Measurements from ENCODE around the gene IWS1.
"Not testable (repeated sequence)": the region's sequence is repeated elsewhere in the genome, so short reads cannot be mapped to it uniquely, and the experiment has no call there.

Gene IWS1

DNA sequence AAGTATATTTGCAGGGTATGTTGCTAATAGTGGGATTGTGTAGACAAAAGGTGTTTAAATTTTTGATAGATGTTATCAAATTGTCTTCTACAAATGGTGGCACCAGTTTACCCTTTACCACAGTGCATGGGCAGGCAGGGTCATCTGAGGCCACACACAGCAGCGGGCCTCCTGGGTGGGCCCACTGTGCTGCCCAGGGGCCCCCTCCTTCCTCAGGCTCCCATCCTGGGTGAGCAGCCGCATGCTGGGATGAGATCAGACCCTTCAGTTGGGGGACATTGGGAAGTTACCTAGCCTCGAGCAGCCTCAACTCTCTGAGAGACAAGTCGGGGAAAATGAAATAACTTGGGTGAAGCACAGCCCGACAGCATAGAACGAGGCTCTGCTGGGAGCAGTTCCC, 18.9 kb upstream of the IWS1 start:
- H3K4me2 ChIP-seq, result no peak overlapping the region
- TF ChIP-seq Cebpa-rat (IDR thresholded peaks at IDR 0.05), result no peak
- H3K9me3 ChIP-seq, result peaks cover 4% of the 10 kb centered on the region; the same call in 1 of the 2 replicates
- no peaks in the 10 kb centered on the region for H3K4me1 ChIP-seq
- H3K4me3 ChIP-seq, result no peak overlapping the region
- H3K27me3 ChIP-seq, result no peaks in the 10 kb centered on the region
- H3K27ac ChIP-seq, result no peak overlapping the region
- no peaks in the 10 kb centered on the region for H4K20me1 ChIP-seq
- H3K9ac ChIP-seq, result no peak overlapping the region
- no peaks in the 10 kb centered on the region for H3K36me3 ChIP-seq

DNA sequence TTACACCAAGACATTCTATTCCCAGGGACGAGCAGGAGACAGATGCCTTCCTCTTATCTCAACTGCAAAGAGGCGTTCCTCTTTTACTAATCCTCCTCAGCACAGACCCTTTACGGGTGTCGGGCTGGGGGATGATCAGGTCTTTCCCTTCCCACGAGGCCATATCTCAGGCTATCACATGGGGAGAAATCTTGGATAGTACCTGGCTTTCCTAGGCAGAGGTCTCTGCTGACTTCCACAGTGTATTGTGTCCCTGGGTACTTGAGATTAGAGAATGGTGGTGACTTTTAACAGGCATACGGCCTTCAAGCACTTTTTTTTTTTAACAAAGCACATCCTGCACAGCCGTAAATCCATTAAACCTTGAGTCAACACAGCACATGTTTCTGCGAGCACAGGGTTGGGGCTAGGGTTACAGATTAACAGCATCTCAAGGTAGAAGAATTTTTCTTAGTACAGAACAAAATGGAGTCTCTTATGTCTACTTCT, 16.8 kb upstream of the IWS1 start:
- H3K27me3 ChIP-seq, H3K4me3 ChIP-seq, H4K20me1 ChIP-seq, H3K9ac ChIP-seq, H3K27ac ChIP-seq, H3K9me3 ChIP-seq, H3K36me3 ChIP-seq, H3K4me1 ChIP-seq, H3K4me2 ChIP-seq: not testable (repeated sequence)

GRCh38 chr2:127542231-127542630, 15.9 kb upstream of the IWS1 start:
- Histone ChIP-seq H3K36me3 (no peaks in the 10 kb centered on the region), H3K4me1 (no peaks in the 10 kb centered on the region), H3K4me2 (no peak overlapping the region), H3K9ac (no peak overlapping the region), H3K27ac (no peak overlapping the region), H3K27me3 (no peaks in the 10 kb centered on the region), H3K4me3 (no peak overlapping the region), H4K20me1 (no peaks in the 10 kb centered on the region), H3K9me3 (peaks cover 4% of the 10 kb centered on the region; the same call in 1 of the 2 replicates)
- no peak for TF ChIP-seq Cebpa-rat (IDR thresholded peaks at IDR 0.05)

GRCh38 chr2:127541809-127542208, 15.5 kb upstream of the IWS1 start:
- no peak overlapping the region for H3K9ac ChIP-seq
- no peaks in the 10 kb centered on the region for H3K27me3 ChIP-seq
- TF ChIP-seq Cebpa-rat (IDR thresholded peaks at IDR 0.05), result no peak
- peaks cover 4% of the 10 kb centered on the region; the same call in 1 of the 2 replicates for H3K9me3 ChIP-seq
- no peaks in the 10 kb centered on the region for H4K20me1 ChIP-seq
- no peaks in the 10 kb centered on the region for H3K4me1 ChIP-seq
- no peak overlapping the region for H3K4me2 ChIP-seq
- no peak overlapping the region for H3K27ac ChIP-seq
- H3K36me3 ChIP-seq, result no peaks in the 10 kb centered on the region
- no peak overlapping the region for H3K4me3 ChIP-seq

GRCh38 chr2:127537644-127538043, 11.4 kb upstream of the IWS1 start:
- no peaks in the 10 kb centered on the region for H3K9me3 ChIP-seq
- no peak for TF ChIP-seq Cebpa-rat (IDR thresholded peaks at IDR 0.05)
- no peaks in the 10 kb centered on the region for H3K4me1 ChIP-seq
- no peak overlapping the region for H3K9ac ChIP-seq
- H3K4me2 ChIP-seq, result no peak overlapping the region
- H4K20me1 ChIP-seq, result no peaks in the 10 kb centered on the region
- no peaks in the 10 kb centered on the region for H3K27me3 ChIP-seq
- H3K27ac ChIP-seq, result no peak overlapping the region
- H3K36me3 ChIP-seq, result no peaks in the 10 kb centered on the region
- H3K4me3 ChIP-seq, result no peak overlapping the region

GRCh38 chr2:127536707-127537541, 10.6 kb upstream of the IWS1 start:
- no peaks in the 10 kb centered on the region for H3K9me3 ChIP-seq
- no peak overlapping the region for H3K9ac ChIP-seq
- TF ChIP-seq Cebpa-rat (IDR thresholded peaks at IDR 0.05), result no peak
- H3K4me2 ChIP-seq, result no peak overlapping the region
- H3K27me3 ChIP-seq, result no peaks in the 10 kb centered on the region
- H3K27ac ChIP-seq, result no peak overlapping the region
- H3K36me3 ChIP-seq, result no peaks in the 10 kb centered on the region
- no peaks in the 10 kb centered on the region for H4K20me1 ChIP-seq
- no peaks in the 10 kb centered on the region for H3K4me1 ChIP-seq
- H3K4me3 ChIP-seq, result no peak overlapping the region

DNA sequence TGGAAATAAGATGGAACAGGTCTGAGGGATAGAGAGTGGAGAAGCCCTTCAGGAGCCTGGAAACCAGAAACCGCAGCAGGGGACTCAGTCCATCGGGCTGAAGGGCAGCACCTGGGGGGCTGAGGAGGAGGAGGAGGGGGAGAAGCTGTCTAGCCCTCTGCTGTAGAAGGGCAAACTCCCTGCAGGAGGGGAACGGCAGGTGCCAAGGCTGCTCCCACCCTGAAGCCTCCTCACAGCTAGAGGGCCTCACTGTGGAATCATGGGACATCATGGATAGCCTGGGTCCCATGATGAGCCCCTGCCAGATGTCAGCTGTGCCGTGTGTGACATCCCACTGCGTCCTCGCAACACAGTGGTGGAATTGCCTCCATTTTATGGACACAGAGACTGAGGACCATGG, 9.6 kb upstream of the IWS1 start:
- Histone ChIP-seq H3K4me3 (no peak overlapping the region), H3K9me3 (no peaks in the 10 kb centered on the region), H3K27me3 (no peaks in the 10 kb centered on the region), H3K4me1 (no peaks in the 10 kb centered on the region), H3K9ac (no peak overlapping the region), H3K4me2 (no peak overlapping the region), H3K27ac (no peak overlapping the region), H3K36me3 (no peaks in the 10 kb centered on the region), H4K20me1 (no peaks in the 10 kb centered on the region)
- no peak for TF ChIP-seq Cebpa-rat (IDR thresholded peaks at IDR 0.05)

DNA sequence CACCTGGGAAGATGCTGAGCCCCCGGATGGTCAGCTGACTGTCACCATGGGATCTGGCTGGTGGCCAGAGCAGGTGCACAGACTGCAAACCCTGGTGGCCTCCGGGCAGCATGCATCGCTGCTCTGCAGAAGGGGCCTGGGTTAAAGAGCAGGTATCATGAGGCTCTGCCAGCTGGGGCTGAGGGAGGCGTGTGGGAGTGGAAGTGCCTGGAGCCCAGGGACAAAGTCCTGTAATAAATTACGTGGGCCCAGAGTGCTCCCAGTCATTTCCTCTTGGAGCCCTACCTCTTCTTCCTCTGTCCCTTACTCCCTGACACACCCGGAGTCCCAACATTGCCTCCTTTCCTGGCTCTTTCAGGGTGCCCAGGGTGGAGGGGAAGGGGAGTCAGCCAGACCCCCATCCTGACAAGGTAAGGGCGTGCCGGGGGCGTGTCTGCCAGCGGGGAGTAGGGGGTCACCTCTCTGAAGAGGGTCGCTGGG, 9.2 kb upstream of the IWS1 start, which contains the start of gene MYO7B:
Gene MYO7B, plus strand, starts transcription at position 262 of the 480 bp plus-strand sequence. CDS start 24,040 bp downstream, outside the sequence.
- TF ChIP-seq Cebpa-rat (IDR thresholded peaks at IDR 0.05), result no peak

DNA sequence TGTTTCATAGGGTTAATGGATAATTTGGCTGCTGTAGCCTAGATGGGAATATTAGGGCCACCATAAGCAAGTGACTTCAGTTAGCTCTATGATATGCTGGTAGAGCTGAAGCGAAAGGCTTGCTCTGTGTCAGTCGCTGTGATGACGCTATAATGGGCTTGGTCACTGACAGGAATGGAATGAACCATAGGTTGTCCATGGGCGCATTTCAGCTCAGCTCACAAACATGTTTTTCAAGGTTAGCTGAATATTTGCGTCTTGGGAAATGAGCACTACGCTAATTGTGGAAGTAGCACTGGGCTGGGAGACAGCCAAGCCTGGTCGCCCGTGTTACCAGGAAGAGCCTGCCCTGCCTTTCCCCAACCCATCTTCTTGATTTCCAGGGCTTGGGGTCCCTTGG, 6.0 kb upstream of the IWS1 start:
- no peaks in the 10 kb centered on the region for H4K20me1 ChIP-seq
- H3K27ac ChIP-seq, result no peak overlapping the region
- H3K4me1 ChIP-seq, result peaks cover 14% of the 10 kb centered on the region
- no peak for TF ChIP-seq Cebpa-rat (IDR thresholded peaks at IDR 0.05)
- H3K4me3 ChIP-seq, result no peak overlapping the region
- H3K9ac ChIP-seq, result no peak overlapping the region
- no peaks in the 10 kb centered on the region for H3K27me3 ChIP-seq
- H3K9me3 ChIP-seq, result peaks cover 4% of the 10 kb centered on the region; the same call in 1 of the 2 replicates
- no peaks in the 10 kb centered on the region for H3K36me3 ChIP-seq
- H3K4me2 ChIP-seq, result no peak overlapping the region

More for the DNA sequence above, 9.2 kb upstream of the IWS1 start, which contains the start of gene MYO7B:
- Histone ChIP-seq H3K4me2 (no peak within 1 kb of the TSS), H4K20me1 (no peaks in the 10 kb centered on the region), H3K9me3 (0 out of 2 replicates have a peak, but pooled peaks cover under 1% of the 10 kb centered on the region), H3K9ac (no peak within 1 kb of the TSS), H3K36me3 (no peaks in the 10 kb centered on the region), H3K27ac (no peak within 1 kb of the TSS), H3K4me3 (no peak within 1 kb of the TSS), H3K4me1 (no peaks in the 10 kb centered on the region), H3K27me3 (no peaks in the 10 kb centered on the region)

DNA sequence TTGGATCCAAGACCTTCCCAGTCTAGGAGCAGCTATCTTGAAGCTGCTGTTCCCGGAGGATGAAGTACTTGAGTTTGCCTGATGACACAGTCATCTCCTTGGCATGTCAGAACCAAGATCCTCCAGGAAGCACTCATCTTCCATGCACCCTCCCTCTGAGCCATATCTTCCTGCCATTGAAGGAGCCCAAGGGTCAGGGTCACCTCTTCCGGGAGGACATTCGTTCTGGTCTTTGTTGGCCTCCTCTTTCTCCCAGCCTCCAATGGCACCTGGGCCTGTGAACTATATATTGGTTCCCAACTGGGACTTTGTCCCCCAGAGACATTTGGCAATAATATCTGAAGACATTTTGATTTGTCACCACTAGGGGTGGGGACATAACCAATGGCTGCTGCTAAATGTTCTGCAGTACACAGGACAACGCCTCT, 4.9 kb upstream of the IWS1 start:
- Histone ChIP-seq H3K27me3 (no peaks in the 10 kb centered on the region), H3K4me1 (peaks cover 17% of the 10 kb centered on the region), H3K4me3 (no peak overlapping the region), H3K9me3 (peaks cover 4% of the 10 kb centered on the region; the same call in 1 of the 2 replicates), H3K4me2 (no peak overlapping the region), H3K27ac (no peak overlapping the region), H3K9ac (no peak overlapping the region), H4K20me1 (no peaks in the 10 kb centered on the region), H3K36me3 (no peaks in the 10 kb centered on the region)
- no peak for TF ChIP-seq Cebpa-rat (IDR thresholded peaks at IDR 0.05)
